Activated CD4-positive, alpha-beta memory T cell treated with anti-CD3 and anti-CD28 coated beads for 36 hours (primary cell): Measurements from ENCODE around the gene TGFB1I1. TPM values are rescaled to one million over a fixed set of nuclear protein-coding genes. Genes with fewer than 3 reads are reported as not detected.

ENCODE experiments used
- CTCF ChIA-PET: fragments of 350-600 bp; sonication (Branson Sonifier 250); formaldehyde crosslinking; loops from one replicate; lab custom pipeline; 2021; ENCODE audit warnings: antibody characterized with exemption, inconsistent platforms; lab: Charles Lee
- POLR2A ChIA-PET: fragments of 350-600 bp; sonication (Branson Sonifier 250); formaldehyde crosslinking; loops from one replicate; lab custom pipeline; 2021; ENCODE audit warnings: antibody characterized with exemption; lab: Charles Lee
- DNase-seq: peaks from one replicate; pipeline ENCODE4 v3.0.0-alpha.2; 2020
- H3K27ac Mint-ChIP-seq: one replicate; pipeline ENCODE4 v1.8.0; 2021; ENCODE audit warnings: mixed read lengths
- H3K27me3 Mint-ChIP-seq: one replicate; pipeline ENCODE4 v1.8.0; 2021; ENCODE audit warnings: mixed read lengths
- H3K36me3 Mint-ChIP-seq: one replicate; pipeline ENCODE4 v1.8.0; 2021; ENCODE audit warnings: mixed read lengths
- H3K4me1 Mint-ChIP-seq: one replicate; pipeline ENCODE4 v1.8.0; 2021; ENCODE audit warnings: low read depth, mixed read lengths
- H3K4me3 Mint-ChIP-seq: one replicate; pipeline ENCODE4 v1.8.0; 2021; ENCODE audit warnings: mild to moderate bottlenecking, mixed read lengths
- H3K9me3 Mint-ChIP-seq: one replicate; pipeline ENCODE4 v1.8.0; 2021; ENCODE audit warnings: mixed read lengths
- intact Hi-C: fragments of 100-400 bp; cut with micrococcal nuclease; formaldehyde crosslinking; loops from one replicate; pipeline ENCODE4 v1.15.1; 2023
- total RNA-seq, 2 experiments: library from RNA; stranded (reverse); gene quantifications; one replicate each; pipeline ENCODE4 v1.2.3, GENCODE V29; 2021

The TGFB1I1 gene
- total RNA-seq, 2 experiments from 2014 or later = 0.80 to 1.1 TPM

GRCh38 chr16:31461921-31462804 lies 9.8 kb upstream of the TGFB1I1 start:
- intact Hi-C loops = no loop called here
- POLR2A ChIA-PET = no interaction called here

GRCh38 chr16:31464348-31464769 lies 7.6 kb upstream of the TGFB1I1 start:
- H3K9me3 Mint-ChIP-seq = no peaks in the 10 kb centered on the region
- intact Hi-C loops = no loop called here
- no peak overlapping the region for H3K4me3 Mint-ChIP-seq
- DNase-seq = no peak
- H3K4me1 Mint-ChIP-seq = peaks cover 20% of the 10 kb centered on the region
- ChIA-PET CTCF (no interaction called here), POLR2A (no interaction called here)
- H3K27me3 Mint-ChIP-seq = no peaks in the 10 kb centered on the region
- no peak overlapping the region for H3K27ac Mint-ChIP-seq
- H3K36me3 Mint-ChIP-seq = peaks cover 5% of the 10 kb centered on the region

More at GRCh38 chr16:31461921-31462804, 9.8 kb upstream of the TGFB1I1 start:
- Mint-ChIP-seq H3K36me3 (peaks cover 13% of the 10 kb centered on the region), H3K4me1 (peaks cover 28% of the 10 kb centered on the region), H3K9me3 (no peaks in the 10 kb centered on the region), H3K27ac (no peak overlapping the region), H3K4me3 (no peak overlapping the region), H3K27me3 (no peaks in the 10 kb centered on the region)
- CTCF ChIA-PET = interaction anchor here (1.1 kb wide), 1 partner anchor 406 kb away, joined by 5 read pairs; no protein-coding TSS in a partner anchor
- no peak for DNase-seq

DNA sequence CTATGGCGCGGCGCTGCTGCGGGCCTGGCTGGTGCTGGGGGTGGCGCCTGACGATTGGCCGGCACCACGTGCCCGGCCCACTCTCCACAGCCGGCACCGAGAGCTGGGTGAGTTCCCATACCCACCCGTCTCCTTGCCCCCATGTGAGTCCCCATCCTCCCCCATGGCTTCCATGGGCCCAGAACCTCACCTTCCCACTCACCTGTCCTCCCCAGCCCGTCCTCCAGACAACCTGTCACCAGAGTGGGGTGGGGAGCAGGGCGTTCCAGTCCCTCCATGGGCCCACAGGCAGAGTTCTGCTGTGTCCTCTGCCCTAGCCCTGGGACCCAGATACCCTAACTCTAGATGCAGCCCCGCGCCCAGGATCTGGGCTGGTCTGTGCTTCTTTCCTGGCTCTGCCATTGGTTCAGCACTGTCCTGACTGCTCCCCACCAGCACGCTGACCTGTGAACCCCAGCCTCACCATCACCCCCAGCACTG lies 7.1 kb upstream of the TGFB1I1 start:
- no peak overlapping the region for H3K4me3 Mint-ChIP-seq
- H3K9me3 Mint-ChIP-seq = no peaks in the 10 kb centered on the region
- no peaks in the 10 kb centered on the region for H3K27me3 Mint-ChIP-seq
- H3K4me1 Mint-ChIP-seq = peaks cover 19% of the 10 kb centered on the region
- no peak overlapping the region for H3K27ac Mint-ChIP-seq
- POLR2A ChIA-PET = no interaction called here
- no peak for DNase-seq
- intact Hi-C loops = no loop called here
- CTCF ChIA-PET = no interaction called here
- H3K36me3 Mint-ChIP-seq = peaks cover 5% of the 10 kb centered on the region

GRCh38 chr16:31465788-31466370 lies 6.1 kb upstream of the TGFB1I1 start:
- Mint-ChIP-seq H3K27ac (no peak overlapping the region), H3K4me3 (no peak overlapping the region), H3K9me3 (no peaks in the 10 kb centered on the region), H3K27me3 (peaks cover 1% of the 10 kb centered on the region), H3K36me3 (peaks cover 5% of the 10 kb centered on the region), H3K4me1 (peaks cover 11% of the 10 kb centered on the region)
- ChIA-PET CTCF (no interaction called here), POLR2A (no interaction called here)
- intact Hi-C loops = no loop called here
- no peak for DNase-seq

- Mint-ChIP-seq H3K4me3 (no peak overlapping the region), H3K27me3 (peaks cover 6% of the 10 kb centered on the region), H3K9me3 (no peaks in the 10 kb centered on the region), H3K4me1 (peaks cover 7% of the 10 kb centered on the region), H3K27ac (no peak overlapping the region), H3K36me3 (peaks cover 5% of the 10 kb centered on the region)
- DNase-seq = no peak
- ChIA-PET POLR2A (no interaction called here), CTCF (no interaction called here)
- intact Hi-C loops = no loop called here
Measured at GRCh38 chr16:31466381-31466841, 5.5 kb upstream of the TGFB1I1 start.

GRCh38 chr16:31467151-31467773 lies 4.7 kb upstream of the TGFB1I1 start:
- POLR2A ChIA-PET = no interaction called here
- Mint-ChIP-seq H3K27ac (no peak overlapping the region), H3K27me3 (peaks cover 8% of the 10 kb centered on the region), H3K9me3 (no peaks in the 10 kb centered on the region), H3K4me1 (peaks cover 7% of the 10 kb centered on the region), H3K4me3 (no peak overlapping the region), H3K36me3 (peaks cover 5% of the 10 kb centered on the region)
- no peak for DNase-seq
- CTCF ChIA-PET = no interaction called here
- intact Hi-C loops = no loop called here

GRCh38 chr16:31467858-31468257 lies 4.1 kb upstream of the TGFB1I1 start:
- no peak for DNase-seq
- CTCF ChIA-PET = no interaction called here
- no peaks in the 10 kb centered on the region for H3K9me3 Mint-ChIP-seq
- POLR2A ChIA-PET = no interaction called here
- H3K36me3 Mint-ChIP-seq = peaks cover 5% of the 10 kb centered on the region
- no peak overlapping the region for H3K4me3 Mint-ChIP-seq
- no peak overlapping the region for H3K27ac Mint-ChIP-seq
- H3K27me3 Mint-ChIP-seq = peaks cover 13% of the 10 kb centered on the region
- peaks cover 7% of the 10 kb centered on the region for H3K4me1 Mint-ChIP-seq
- intact Hi-C loops = no loop called here

- intact Hi-C loops = no loop called here
- H3K4me3 Mint-ChIP-seq = no peak overlapping the region
- H3K27me3 Mint-ChIP-seq = peaks cover 19% of the 10 kb centered on the region
- no peak overlapping the region for H3K27ac Mint-ChIP-seq
- peaks cover 7% of the 10 kb centered on the region for H3K4me1 Mint-ChIP-seq
- ChIA-PET CTCF (interaction anchor here (3.3 kb wide), 1 partner anchor 10 kb away, joined by 15 read pairs; the partner anchor contains the start of gene ARMC5), POLR2A (no interaction called here)
- H3K9me3 Mint-ChIP-seq = no peaks in the 10 kb centered on the region
- no peak for DNase-seq
- peaks cover under 1% of the 10 kb centered on the region for H3K36me3 Mint-ChIP-seq
Measured at GRCh38 chr16:31470615-31471014, 1.3 kb upstream of the TGFB1I1 start.

GRCh38 chr16:31471241-31471874 lies 594 bp upstream of the TGFB1I1 start:
- intact Hi-C loops = no loop called here
- POLR2A ChIA-PET = no interaction called here
- peaks cover 11% of the 10 kb centered on the region for H3K4me1 Mint-ChIP-seq
- no peak overlapping the region for H3K4me3 Mint-ChIP-seq
- H3K36me3 Mint-ChIP-seq = no peaks in the 10 kb centered on the region
- no peaks in the 10 kb centered on the region for H3K9me3 Mint-ChIP-seq
- CTCF ChIA-PET = interaction anchor here (3.3 kb wide), 1 partner anchor 11 kb away, joined by 15 read pairs; the partner anchor contains the start of gene ARMC5
- DNase-seq = no peak
- H3K27ac Mint-ChIP-seq = no peak overlapping the region
- H3K27me3 Mint-ChIP-seq = peaks cover 19% of the 10 kb centered on the region

GRCh38 chr16:31472709-31473203 lies 804 bp downstream of the TGFB1I1 start:
- Mint-ChIP-seq H3K27ac (no peak overlapping the region), H3K9me3 (no peaks in the 10 kb centered on the region), H3K27me3 (peaks cover 19% of the 10 kb centered on the region), H3K4me3 (peak overlapping the region; percentile 41), H3K36me3 (no peaks in the 10 kb centered on the region), H3K4me1 (peaks cover 12% of the 10 kb centered on the region)
- CTCF ChIA-PET = interaction anchor here (0.6 to 1.0 kb wide), 2 partner anchors 12 to 19 kb away, joined by 3 read pairs; no protein-coding TSS in a partner anchor
- DNase-seq = peak; percentile 67
- POLR2A ChIA-PET = no interaction called here
- intact Hi-C loops = no loop called here

DNA sequence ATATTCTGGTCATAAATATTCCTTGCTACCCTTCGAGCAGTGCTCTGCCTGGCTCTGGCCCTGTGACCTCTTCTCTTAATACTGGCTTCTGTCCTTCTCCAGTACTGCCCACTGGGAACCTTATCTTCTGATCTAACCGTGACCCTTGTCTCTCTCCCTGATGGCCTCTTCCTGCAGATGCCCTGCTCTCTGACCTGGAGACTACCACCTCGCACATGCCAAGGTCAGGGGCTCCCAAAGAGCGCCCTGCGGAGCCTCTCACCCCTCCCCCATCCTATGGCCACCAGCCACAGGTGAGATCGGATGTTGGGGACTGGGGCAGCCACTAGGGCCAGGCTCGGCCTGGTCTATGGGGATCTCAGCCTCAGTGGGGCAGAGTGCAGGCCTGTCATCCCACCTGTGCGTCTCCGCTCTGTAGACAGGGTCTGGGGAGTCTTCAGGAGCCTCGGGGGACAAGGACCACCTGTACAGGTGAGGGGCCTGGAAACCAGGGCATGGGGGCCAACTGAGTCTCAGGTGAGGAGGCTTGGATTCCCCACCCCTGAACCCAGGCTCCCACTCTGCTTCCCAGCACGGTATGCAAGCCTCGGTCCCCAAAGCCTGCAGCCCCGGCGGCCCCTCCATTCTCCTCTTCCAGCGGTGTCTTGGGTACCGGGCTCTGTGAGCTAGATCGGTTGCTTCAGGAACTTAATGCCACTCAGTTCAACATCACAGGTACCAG lies 1.5 kb downstream of the TGFB1I1 start:
- intact Hi-C loops = no loop called here
- POLR2A ChIA-PET = no interaction called here
- Mint-ChIP-seq H3K4me3 (no peak overlapping the region), H3K9me3 (no peaks in the 10 kb centered on the region), H3K27ac (no peak overlapping the region), H3K27me3 (peaks cover 19% of the 10 kb centered on the region), H3K4me1 (peaks cover 18% of the 10 kb centered on the region), H3K36me3 (no peaks in the 10 kb centered on the region)
- CTCF ChIA-PET = interaction anchor here (0.6 to 1.0 kb wide), 2 partner anchors 13 to 18 kb away, joined by 3 read pairs; no protein-coding TSS in a partner anchor
- no peak for DNase-seq
